EH (cell line): Measurements from ENCODE around the gene CDX2.
"Not testable (repeated sequence)": the region's sequence is repeated elsewhere in the genome, so short reads cannot be mapped to it uniquely, and the experiment has no call there.

Experiments
- DNase-seq: peaks from one replicate; pipeline ENCODE4 v3.0.0-alpha.2; 2015; ENCODE audit warnings: low read depth

Gene CDX2

GRCh38 chr13:27964741-27965323 is 4.3 kb downstream of the CDX2 start:
- DNase-seq: no peak

GRCh38 chr13:27964206-27964605 is 4.9 kb downstream of the CDX2 start:
- not testable (repeated sequence) for DNase-seq

- DNase-seq: no peak
Measured at GRCh38 chr13:27963491-27963890, 5.6 kb downstream of the CDX2 start.

- DNase-seq: no peak
Measured at GRCh38 chr13:27962982-27963381, 6.1 kb downstream of the CDX2 start.

GRCh38 chr13:27962128-27962841 is 6.8 kb downstream of the CDX2 start:
- DNase-seq: no peak

- DNase-seq: no peak
Measured at GRCh38 chr13:27961227-27962085, 7.7 kb downstream of the CDX2 start.

GRCh38 chr13:27960362-27961226 is 8.5 kb downstream of the CDX2 start:
- DNase-seq: peak; percentile 28

GRCh38 chr13:27959976-27960361 is 9.1 kb downstream of the CDX2 start:
- no peak for DNase-seq

GRCh38 chr13:27956576-27957300 is 12.4 kb downstream of the CDX2 start:
- DNase-seq: no peak

GRCh38 chr13:27955014-27955591 is 14.0 kb downstream of the CDX2 start:
- no peak for DNase-seq

GRCh38 chr13:27954406-27954851 is 14.7 kb downstream of the CDX2 start:
- DNase-seq: peak; percentile 41

GRCh38 chr13:27953676-27954405 is 15.3 kb downstream of the CDX2 start:
- DNase-seq: peak; percentile 70

- no peak for DNase-seq
Measured at GRCh38 chr13:27952876-27953675, 16.0 kb downstream of the CDX2 start.

- DNase-seq: no peak
Measured at GRCh38 chr13:27942972-27943371, 26.1 kb downstream of the CDX2 start.

- DNase-seq: no peak
Measured at GRCh38 chr13:27933580-27934328, 35.4 kb downstream of the CDX2 start.

GRCh38 chr13:27933118-27933517 is 36.0 kb downstream of the CDX2 start:
- no peak for DNase-seq

GRCh38 chr13:27929868-27930267 is 39.2 kb downstream of the CDX2 start:
- DNase-seq: no peak
